GM12878 (cell line): ENCODE measurements around the gene GDPD1. TPM values are rescaled to one million over a fixed set of nuclear protein-coding genes. Genes with fewer than 3 reads are reported as not detected.

Experiments
- GABPA ChIP-seq: IDR thresholded peaks from 2 replicates; pipeline ENCODE4 v1.6.1; 2014; ENCODE audit warnings: antibody characterized with exemption, low read depth, mild to moderate bottlenecking, inconsistent platforms
- IRF4 ChIP-seq: IDR thresholded peaks from 2 replicates; pipeline ENCODE4 v1.6.1; 2011; ENCODE audit warnings: low read depth, low read length
- KLF5 ChIP-seq: fragments of 450-650 bp; IDR thresholded peaks from 2 replicates; pipeline ENCODE4 v1.6.1; 2014; ENCODE audit warnings: mild to moderate bottlenecking; ENCODE audit not compliant: partially characterized antibody
- MEF2B ChIP-seq: fragments of 450-650 bp; IDR thresholded peaks from 2 replicates; pipeline ENCODE4 v1.6.1; 2018; ENCODE audit warnings: mild to moderate bottlenecking, moderate library complexity; ENCODE audit not compliant: partially characterized antibody, poor library complexity, severe bottlenecking
- MTA2 ChIP-seq: fragments of 450-650 bp; IDR thresholded peaks from 2 replicates; pipeline ENCODE4 v1.6.1; 2016; ENCODE audit warnings: low read depth, mild to moderate bottlenecking, moderate library complexity
- NFXL1 ChIP-seq: fragments of 450-650 bp; IDR thresholded peaks from 2 replicates; pipeline ENCODE4 v1.6.1; 2017; ENCODE audit warnings: antibody characterized with exemption, mild to moderate bottlenecking, borderline replicate concordance
- NFYA ChIP-seq: IDR thresholded peaks from 2 replicates; pipeline ENCODE4 v1.6.1; 2011; ENCODE audit warnings: low read depth, mild to moderate bottlenecking, low read length, improper control_type of control experiment, borderline replicate concordance
- NR2C2 ChIP-seq: IDR thresholded peaks from 2 replicates; pipeline ENCODE4 v1.6.1; 2011; ENCODE audit warnings: borderline replicate concordance, low read depth; ENCODE audit not compliant: control insufficient read depth, insufficient read length
- RAD51 ChIP-seq: fragments of 450-650 bp; IDR thresholded peaks from 2 replicates; pipeline ENCODE4 v1.6.1; 2016; ENCODE audit warnings: moderate library complexity, mild to moderate bottlenecking, inconsistent platforms
- RB1 ChIP-seq: fragments of 450-650 bp; formaldehyde crosslinking; IDR thresholded peaks from 2 replicates; pipeline ENCODE4 v1.6.1; 2017; ENCODE audit warnings: mild to moderate bottlenecking, borderline replicate concordance
- RBBP5 ChIP-seq: fragments of 200-600 bp; sonication (generic); conservative IDR thresholded peaks from 2 replicates; pipeline ENCODE4 v1.6.1; 2016
- RELA ChIP-seq: fragments of 450-650 bp; IDR thresholded peaks from 2 replicates; pipeline ENCODE4 v1.8.0; 2014; ENCODE audit warnings: borderline replicate concordance; ENCODE audit not compliant: partially characterized antibody
- TCF3 ChIP-seq: IDR thresholded peaks from 2 replicates; pipeline ENCODE4 v1.6.1; 2012; ENCODE audit warnings: low read depth, mild to moderate bottlenecking, low read length, borderline replicate concordance; ENCODE audit not compliant: insufficient read depth
- YY1 ChIP-seq: IDR thresholded peaks from 2 replicates; pipeline ENCODE4 v1.6.1; 2011; ENCODE audit warnings: low read depth, mild to moderate bottlenecking, low read length
- ZNF622 ChIP-seq: fragments of 450-650 bp; IDR thresholded peaks from 2 replicates; pipeline ENCODE4 v1.6.1; 2017; ENCODE audit warnings: mild to moderate bottlenecking, inconsistent platforms
- polyA plus RNA-seq, 11 experiments: library from polyadenylated mRNA; depleted of rRNA in 4 of 11; unstranded in 6 of 11; stranded (reverse) in 5 of 11; fragments of >200 nt; fragmentation: Nextera tagmentation in 4 of 11; fragmentation: Illumina TruSeq in 1 of 11; extraction: Ambion mirVana in 4 of 11; extraction: Trizol in 1 of 11; gene quantifications; 1 replicate in 1 of 11; 2 replicates in 10 of 11; pipeline versions ENCODE4 v1.2.1 to v1.2.3, GENCODE V29; 2011 to 2016; ENCODE audit warnings: inconsistent platforms in 2 of 11, missing spikeins in 2 of 11, low read depth in 1 of 11
- total RNA-seq, 4 experiments: library from RNA; depleted of rRNA in 3 of 4; stranded (reverse); fragments of >200 nt in 3 of 4; fragmentation: Illumina TruSeq in 1 of 4; extraction: Trizol in 1 of 4; gene quantifications; 2 replicates each; pipeline versions ENCODE4 v1.2.1 to v1.2.3, GENCODE V29; 2013 to 2021
- TF ChIP-seq, protein P1 (sequence below): fragments of 150-350 bp; IDR thresholded peaks from 2 replicates; pipeline ENCODE4 v1.6.1; 2016; ENCODE audit warnings: low read depth, low read length
- TF ChIP-seq, protein P2 (sequence below): fragments of 450-650 bp; IDR thresholded peaks from 2 replicates; pipeline ENCODE4 v1.6.1; 2017; ENCODE audit warnings: low read depth, mild to moderate bottlenecking, moderate library complexity
- TF ChIP-seq, protein P3 (sequence below): IDR thresholded peaks from 2 replicates; pipeline ENCODE4 v1.6.1; 2011; ENCODE audit warnings: borderline replicate concordance, low read depth, mild to moderate bottlenecking, moderate library complexity, mixed read lengths, low read length; ENCODE audit not compliant: insufficient read depth; ENCODE audit errors: extremely low read length
- TF ChIP-seq, protein P4 (sequence below): fragments of 450-650 bp; IDR thresholded peaks from 2 replicates; pipeline ENCODE4 v1.6.1; 2017; ENCODE audit warnings: antibody characterized with exemption, mild to moderate bottlenecking, moderate library complexity
- TF ChIP-seq, protein P5 (sequence below), 3 experiments: IDR thresholded peaks in 2 of 3; conservative IDR thresholded peaks in 1 of 3; 2 replicates each; pipeline ENCODE4 v1.5.1; 2011; ENCODE audit warnings: low read depth in 3 of 3, low read length in 3 of 3, mild to moderate bottlenecking in 3 of 3, control low read depth in 2 of 3, moderate library complexity in 2 of 3, inconsistent platforms in 1 of 3, mixed read lengths in 1 of 3; ENCODE audit not compliant: control insufficient read depth in 2 of 3, insufficient read depth in 1 of 3; ENCODE audit errors: extremely low read depth in 1 of 3

The GDPD1 gene
- total and polyA plus RNA-seq, 10 of the 15 experiments (the other 5 are each of a cell fraction or from before 2014, with no cell fraction given) = 0.18 to 1.6 (median 0.69) TPM

DNA sequence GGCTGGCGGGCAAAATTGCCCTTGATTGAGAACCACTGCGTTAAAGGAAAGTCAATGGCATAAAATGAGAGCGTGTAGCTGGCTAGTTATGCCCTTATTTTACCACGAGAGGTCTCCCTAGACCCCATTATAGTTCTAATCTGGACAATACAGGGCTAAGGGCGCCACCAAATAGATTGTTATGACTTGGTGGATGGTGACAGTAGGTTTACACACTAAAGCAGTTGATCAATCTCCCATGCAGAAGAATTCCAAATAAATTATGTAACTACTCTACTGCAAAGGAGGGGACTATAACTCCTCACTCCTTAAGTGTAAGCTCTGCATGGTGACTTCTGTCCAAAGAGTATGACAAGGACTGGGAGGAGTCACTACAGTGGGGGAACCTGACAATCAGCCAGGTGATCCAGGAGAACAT, 90.7 kb downstream of the GDPD1 start (continued):
- 0 out of 2 replicates have a peak, but pooled peaks have one; percentile 17 for TF ChIP-seq YY1
- TF ChIP-seq MTA2 = no peak
- no peak for TF ChIP-seq TCF3
- TF ChIP-seq, protein P1, sequence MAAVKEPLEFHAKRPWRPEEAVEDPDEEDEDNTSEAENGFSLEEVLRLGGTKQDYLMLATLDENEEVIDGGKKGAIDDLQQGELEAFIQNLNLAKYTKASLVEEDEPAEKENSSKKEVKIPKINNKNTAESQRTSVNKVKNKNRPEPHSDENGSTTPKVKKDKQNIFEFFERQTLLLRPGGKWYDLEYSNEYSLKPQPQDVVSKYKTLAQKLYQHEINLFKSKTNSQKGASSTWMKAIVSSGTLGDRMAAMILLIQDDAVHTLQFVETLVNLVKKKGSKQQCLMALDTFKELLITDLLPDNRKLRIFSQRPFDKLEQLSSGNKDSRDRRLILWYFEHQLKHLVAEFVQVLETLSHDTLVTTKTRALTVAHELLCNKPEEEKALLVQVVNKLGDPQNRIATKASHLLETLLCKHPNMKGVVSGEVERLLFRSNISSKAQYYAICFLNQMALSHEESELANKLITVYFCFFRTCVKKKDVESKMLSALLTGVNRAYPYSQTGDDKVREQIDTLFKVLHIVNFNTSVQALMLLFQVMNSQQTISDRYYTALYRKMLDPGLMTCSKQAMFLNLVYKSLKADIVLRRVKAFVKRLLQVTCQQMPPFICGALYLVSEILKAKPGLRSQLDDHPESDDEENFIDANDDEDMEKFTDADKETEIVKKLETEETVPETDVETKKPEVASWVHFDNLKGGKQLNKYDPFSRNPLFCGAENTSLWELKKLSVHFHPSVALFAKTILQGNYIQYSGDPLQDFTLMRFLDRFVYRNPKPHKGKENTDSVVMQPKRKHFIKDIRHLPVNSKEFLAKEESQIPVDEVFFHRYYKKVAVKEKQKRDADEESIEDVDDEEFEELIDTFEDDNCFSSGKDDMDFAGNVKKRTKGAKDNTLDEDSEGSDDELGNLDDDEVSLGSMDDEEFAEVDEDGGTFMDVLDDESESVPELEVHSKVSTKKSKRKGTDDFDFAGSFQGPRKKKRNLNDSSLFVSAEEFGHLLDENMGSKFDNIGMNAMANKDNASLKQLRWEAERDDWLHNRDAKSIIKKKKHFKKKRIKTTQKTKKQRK = no peak
- TF ChIP-seq, protein P2, sequence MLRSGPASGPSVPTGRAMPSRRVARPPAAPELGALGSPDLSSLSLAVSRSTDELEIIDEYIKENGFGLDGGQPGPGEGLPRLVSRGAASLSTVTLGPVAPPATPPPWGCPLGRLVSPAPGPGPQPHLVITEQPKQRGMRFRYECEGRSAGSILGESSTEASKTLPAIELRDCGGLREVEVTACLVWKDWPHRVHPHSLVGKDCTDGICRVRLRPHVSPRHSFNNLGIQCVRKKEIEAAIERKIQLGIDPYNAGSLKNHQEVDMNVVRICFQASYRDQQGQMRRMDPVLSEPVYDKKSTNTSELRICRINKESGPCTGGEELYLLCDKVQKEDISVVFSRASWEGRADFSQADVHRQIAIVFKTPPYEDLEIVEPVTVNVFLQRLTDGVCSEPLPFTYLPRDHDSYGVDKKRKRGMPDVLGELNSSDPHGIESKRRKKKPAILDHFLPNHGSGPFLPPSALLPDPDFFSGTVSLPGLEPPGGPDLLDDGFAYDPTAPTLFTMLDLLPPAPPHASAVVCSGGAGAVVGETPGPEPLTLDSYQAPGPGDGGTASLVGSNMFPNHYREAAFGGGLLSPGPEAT = no peak
- no peak for TF ChIP-seq IRF4
- TF ChIP-seq NR2C2 = no peak
- no peak for TF ChIP-seq RBBP5
- TF ChIP-seq RELA = peak; percentile 59
- TF ChIP-seq, protein P3, sequence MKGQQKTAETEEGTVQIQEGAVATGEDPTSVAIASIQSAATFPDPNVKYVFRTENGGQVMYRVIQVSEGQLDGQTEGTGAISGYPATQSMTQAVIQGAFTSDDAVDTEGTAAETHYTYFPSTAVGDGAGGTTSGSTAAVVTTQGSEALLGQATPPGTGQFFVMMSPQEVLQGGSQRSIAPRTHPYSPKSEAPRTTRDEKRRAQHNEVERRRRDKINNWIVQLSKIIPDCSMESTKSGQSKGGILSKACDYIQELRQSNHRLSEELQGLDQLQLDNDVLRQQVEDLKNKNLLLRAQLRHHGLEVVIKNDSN = no peak
- TF ChIP-seq, protein P4, sequence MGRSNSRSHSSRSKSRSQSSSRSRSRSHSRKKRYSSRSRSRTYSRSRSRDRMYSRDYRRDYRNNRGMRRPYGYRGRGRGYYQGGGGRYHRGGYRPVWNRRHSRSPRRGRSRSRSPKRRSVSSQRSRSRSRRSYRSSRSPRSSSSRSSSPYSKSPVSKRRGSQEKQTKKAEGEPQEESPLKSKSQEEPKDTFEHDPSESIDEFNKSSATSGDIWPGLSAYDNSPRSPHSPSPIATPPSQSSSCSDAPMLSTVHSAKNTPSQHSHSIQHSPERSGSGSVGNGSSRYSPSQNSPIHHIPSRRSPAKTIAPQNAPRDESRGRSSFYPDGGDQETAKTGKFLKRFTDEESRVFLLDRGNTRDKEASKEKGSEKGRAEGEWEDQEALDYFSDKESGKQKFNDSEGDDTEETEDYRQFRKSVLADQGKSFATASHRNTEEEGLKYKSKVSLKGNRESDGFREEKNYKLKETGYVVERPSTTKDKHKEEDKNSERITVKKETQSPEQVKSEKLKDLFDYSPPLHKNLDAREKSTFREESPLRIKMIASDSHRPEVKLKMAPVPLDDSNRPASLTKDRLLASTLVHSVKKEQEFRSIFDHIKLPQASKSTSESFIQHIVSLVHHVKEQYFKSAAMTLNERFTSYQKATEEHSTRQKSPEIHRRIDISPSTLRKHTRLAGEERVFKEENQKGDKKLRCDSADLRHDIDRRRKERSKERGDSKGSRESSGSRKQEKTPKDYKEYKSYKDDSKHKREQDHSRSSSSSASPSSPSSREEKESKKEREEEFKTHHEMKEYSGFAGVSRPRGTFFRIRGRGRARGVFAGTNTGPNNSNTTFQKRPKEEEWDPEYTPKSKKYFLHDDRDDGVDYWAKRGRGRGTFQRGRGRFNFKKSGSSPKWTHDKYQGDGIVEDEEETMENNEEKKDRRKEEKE = 0 out of 2 replicates have a peak, but pooled peaks have one; percentile 7
- no peak for TF ChIP-seq KLF5
- TF ChIP-seq, protein P5, sequence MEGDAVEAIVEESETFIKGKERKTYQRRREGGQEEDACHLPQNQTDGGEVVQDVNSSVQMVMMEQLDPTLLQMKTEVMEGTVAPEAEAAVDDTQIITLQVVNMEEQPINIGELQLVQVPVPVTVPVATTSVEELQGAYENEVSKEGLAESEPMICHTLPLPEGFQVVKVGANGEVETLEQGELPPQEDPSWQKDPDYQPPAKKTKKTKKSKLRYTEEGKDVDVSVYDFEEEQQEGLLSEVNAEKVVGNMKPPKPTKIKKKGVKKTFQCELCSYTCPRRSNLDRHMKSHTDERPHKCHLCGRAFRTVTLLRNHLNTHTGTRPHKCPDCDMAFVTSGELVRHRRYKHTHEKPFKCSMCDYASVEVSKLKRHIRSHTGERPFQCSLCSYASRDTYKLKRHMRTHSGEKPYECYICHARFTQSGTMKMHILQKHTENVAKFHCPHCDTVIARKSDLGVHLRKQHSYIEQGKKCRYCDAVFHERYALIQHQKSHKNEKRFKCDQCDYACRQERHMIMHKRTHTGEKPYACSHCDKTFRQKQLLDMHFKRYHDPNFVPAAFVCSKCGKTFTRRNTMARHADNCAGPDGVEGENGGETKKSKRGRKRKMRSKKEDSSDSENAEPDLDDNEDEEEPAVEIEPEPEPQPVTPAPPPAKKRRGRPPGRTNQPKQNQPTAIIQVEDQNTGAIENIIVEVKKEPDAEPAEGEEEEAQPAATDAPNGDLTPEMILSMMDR (IDR thresholded peaks at IDR 0.05 in 2 of 3, conservative IDR thresholded peaks at IDR 0.05 in 1 of 3; ENCODE audit: control insufficient read depth in 2 of 3, extremely low read depth in 1 of 3, insufficient read depth in 1 of 3, low read depth in 3 of 3, low read length in 3 of 3) = peak; percentile 68 to 86 (median 85)
- TF ChIP-seq RB1 = no peak
- TF ChIP-seq ZNF622 = no peak
- no peak for TF ChIP-seq NFXL1
- TF ChIP-seq NFYA = no peak
- TF ChIP-seq RAD51 = no peak
- TF ChIP-seq GABPA = no peak
- no peak for TF ChIP-seq MEF2B
